Endothelial cell of umbilical vein (primary cell): ENCODE results near the gene SRPK2.

ENCODE experiments used
- CTCF ChIP-seq, 2 donors: IDR thresholded peaks; 1 replicate in 1 of 2; 2 replicates in 1 of 2; pipeline ENCODE4 v1.5.1; 2011; ENCODE audit warnings: low read length in 2 of 2, mild to moderate bottlenecking in 2 of 2, moderate library complexity in 2 of 2, control low read depth in 1 of 2, inconsistent platforms in 1 of 2, low read depth in 1 of 2; ENCODE audit not compliant: insufficient read depth in 1 of 2; ENCODE audit errors: extremely low read depth in 1 of 2
- EZH2 ChIP-seq: IDR thresholded peaks from 2 replicates; pipeline ENCODE4 v1.6.1; 2012; ENCODE audit warnings: borderline replicate concordance, low read depth, mild to moderate bottlenecking, moderate library complexity, low read length, inconsistent platforms; ENCODE audit not compliant: severe bottlenecking
- JUN ChIP-seq: IDR thresholded peaks from 2 replicates; pipeline ENCODE4 v1.6.1; 2011; ENCODE audit warnings: borderline replicate concordance, low read depth; ENCODE audit not compliant: insufficient read length, insufficient read depth
- MAX ChIP-seq: IDR thresholded peaks from 2 replicates; pipeline ENCODE4 v1.6.1; 2011; ENCODE audit not compliant: insufficient read depth, insufficient read length
- MYC ChIP-seq: IDR thresholded peaks from one replicate; pipeline ENCODE4 v1.6.1; 2011; ENCODE audit warnings: mild to moderate bottlenecking, low read depth, low read length
- POLR2A ChIP-seq: IDR thresholded peaks from 2 replicates; pipeline ENCODE4 v1.6.1; 2012; ENCODE audit warnings: low read depth, mild to moderate bottlenecking, control low read depth, low read length
- POLR2AphosphoS5 ChIP-seq: IDR thresholded peaks from 2 replicates; pipeline ENCODE4 v1.6.1; 2012; ENCODE audit warnings: low read depth, mild to moderate bottlenecking, control low read depth, low read length, moderate library complexity; ENCODE audit not compliant: insufficient read depth

- TF ChIP-seq MAX = no peak
- TF ChIP-seq CTCF (IDR thresholded peaks at IDR 0.05; ENCODE audit: extremely low read depth in 1 of 2, insufficient read depth in 1 of 2, low read depth in 1 of 2, low read length in 2 of 2) = no peak
- no peak for TF ChIP-seq EZH2
- no peak for TF ChIP-seq JUN
- TF ChIP-seq POLR2A = no peak
- TF ChIP-seq POLR2AphosphoS5 = no peak
- no peak for TF ChIP-seq MYC
Measured at GRCh38 chr7:105325216-105325904, 63.4 kb downstream of the SRPK2 start.
